Gastroesophageal sphincter (tissue), 4 donors: ENCODE results near the gene SRP68. TPM values are rescaled to one million over a fixed set of nuclear protein-coding genes. Genes with fewer than 3 reads are reported as not detected.
"Not testable (repeated sequence)": the region's sequence is repeated elsewhere in the genome, so short reads cannot be mapped to it uniquely, and the experiment has no call there.

ENCODE experiments used
- ATAC-seq: fragments of 150-250 bp; one replicate; pipeline ENCODE4 v1.9.1; 2016; ENCODE audit warnings: mild to moderate bottlenecking, moderate library complexity
- H3K27ac ChIP-seq, 4 donors: fragments of 200-600 bp; sonication (generic) in 3 of 4; 1 replicate in 3 of 4; 2 replicates in 1 of 4; pipeline ENCODE4 v1.5.1; 2016 to 2019
- H3K27me3 ChIP-seq: fragments of 200-600 bp; sonication (generic); one replicate; pipeline ENCODE4 v1.5.1; 2019
- H3K36me3 ChIP-seq, 2 donors: fragments of 200-600 bp; sonication (generic); one replicate each; pipeline ENCODE4 v1.5.1; 2019; ENCODE audit warnings: control low read depth in 1 of 2
- H3K4me1 ChIP-seq, 3 donors: fragments of 200-600 bp; sonication (generic); 1 replicate in 2 of 3; 2 replicates in 1 of 3; pipeline ENCODE4 v1.5.1; 2016 to 2019; ENCODE audit warnings: control low read depth in 2 of 3
- H3K4me3 ChIP-seq, 2 donors: fragments of 200-600 bp; sonication (generic); one replicate each; pipeline ENCODE4 v1.5.1; 2019; ENCODE audit warnings: mild to moderate bottlenecking in 1 of 2, moderate library complexity in 1 of 2
- H3K9me3 ChIP-seq, 3 donors: fragments of 200-600 bp; sonication (generic); one replicate each; pipeline ENCODE4 v1.5.1; 2017 to 2019; ENCODE audit warnings: control low read depth in 2 of 3
- EP300 ChIP-seq: sonication (generic); formaldehyde crosslinking; IDR thresholded peaks from one replicate; pipeline ENCODE4 v1.6.1; 2017; ENCODE audit warnings: antibody characterized with exemption, mild to moderate bottlenecking
- POLR2A ChIP-seq, 2 donors: fragments of 450-650 bp; IDR thresholded peaks; one replicate each; pipeline ENCODE4 v1.6.1; 2017; ENCODE audit warnings: antibody characterized with exemption in 2 of 2, mild to moderate bottlenecking in 2 of 2, moderate library complexity in 1 of 2
- POLR2AphosphoS5 ChIP-seq: sonication (generic); formaldehyde crosslinking; IDR thresholded peaks from one replicate; pipeline ENCODE4 v1.6.1; 2017; ENCODE audit warnings: antibody characterized with exemption
- WGBS, 2 donors: methylation state at CpG; one replicate each; pipeline ENCODE4 v1.1.5; 2018; ENCODE audit warnings: low coverage in 1 of 2; 5-methylcytosine and 5-hydroxymethylcytosine counted together
- total RNA-seq, 4 donors: library from RNA; depleted of rRNA; stranded (reverse); fragments of >200 nt; gene quantifications; one replicate each; pipeline ENCODE4 v1.1.0, GENCODE V29; 2016
- TF ChIP-seq, protein P1 (sequence below), 4 experiments: fragments of 200-600 bp in 2 of 4; fragments of 450-650 bp in 2 of 4; sonication (generic) in 1 of 4; IDR thresholded peaks; one replicate each; pipeline ENCODE4 v1.5.1; 2017 to 2019; ENCODE audit warnings: antibody characterized with exemption in 4 of 4, mild to moderate bottlenecking in 2 of 4, moderate library complexity in 2 of 4

The SRP68 gene
- total RNA-seq, 4 donors from 2014 or later, result 43.0 to 63.8 (median 48.7) TPM

DNA sequence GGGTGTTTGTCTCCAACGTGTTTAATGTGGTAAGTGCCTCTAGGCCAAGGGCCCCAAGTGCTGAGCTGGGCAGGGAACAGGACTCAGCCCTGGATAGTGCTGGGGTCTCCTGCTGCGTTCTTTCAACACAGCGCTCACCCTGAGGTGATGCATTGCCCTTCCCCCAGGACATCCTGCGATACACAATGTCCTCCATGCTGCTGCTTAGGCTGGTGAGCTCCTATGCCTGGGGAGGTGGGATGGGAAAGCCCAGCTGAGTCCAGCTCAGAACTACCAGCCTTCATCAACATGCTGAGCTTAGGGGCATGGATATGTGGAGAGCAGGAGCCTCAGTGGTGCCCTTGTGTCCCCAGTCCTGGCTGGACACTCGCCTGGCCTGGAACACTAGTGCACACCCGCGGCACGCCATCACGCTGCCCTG lies 7.2 kb upstream of the SRP68 start:
- peaks cover 0 to 49% (median 25%) of the 10 kb centered on the region in 3 donors for H3K4me1 ChIP-seq
- H3K4me3 ChIP-seq, result no peak overlapping the region
- H3K27me3 ChIP-seq, result peaks cover 57% of the 10 kb centered on the region
- no CpG with 5 or more reads among the region's 9 CpGs for WGBS, 2 donors
- H3K9me3 ChIP-seq, result no peaks in the 10 kb centered on the region
- H3K27ac ChIP-seq, result no peak overlapping the region
- ATAC-seq, result no peak
- TF ChIP-seq, protein P1, sequence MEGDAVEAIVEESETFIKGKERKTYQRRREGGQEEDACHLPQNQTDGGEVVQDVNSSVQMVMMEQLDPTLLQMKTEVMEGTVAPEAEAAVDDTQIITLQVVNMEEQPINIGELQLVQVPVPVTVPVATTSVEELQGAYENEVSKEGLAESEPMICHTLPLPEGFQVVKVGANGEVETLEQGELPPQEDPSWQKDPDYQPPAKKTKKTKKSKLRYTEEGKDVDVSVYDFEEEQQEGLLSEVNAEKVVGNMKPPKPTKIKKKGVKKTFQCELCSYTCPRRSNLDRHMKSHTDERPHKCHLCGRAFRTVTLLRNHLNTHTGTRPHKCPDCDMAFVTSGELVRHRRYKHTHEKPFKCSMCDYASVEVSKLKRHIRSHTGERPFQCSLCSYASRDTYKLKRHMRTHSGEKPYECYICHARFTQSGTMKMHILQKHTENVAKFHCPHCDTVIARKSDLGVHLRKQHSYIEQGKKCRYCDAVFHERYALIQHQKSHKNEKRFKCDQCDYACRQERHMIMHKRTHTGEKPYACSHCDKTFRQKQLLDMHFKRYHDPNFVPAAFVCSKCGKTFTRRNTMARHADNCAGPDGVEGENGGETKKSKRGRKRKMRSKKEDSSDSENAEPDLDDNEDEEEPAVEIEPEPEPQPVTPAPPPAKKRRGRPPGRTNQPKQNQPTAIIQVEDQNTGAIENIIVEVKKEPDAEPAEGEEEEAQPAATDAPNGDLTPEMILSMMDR (IDR thresholded peaks at IDR 0.05), result no peak
- TF ChIP-seq EP300 (no peak), POLR2AphosphoS5 (no peak), POLR2A (IDR thresholded peaks at IDR 0.05) (no peak)
- H3K36me3 ChIP-seq, result peaks cover 0 to 26% of the 10 kb centered on the region in 2 donors

DNA sequence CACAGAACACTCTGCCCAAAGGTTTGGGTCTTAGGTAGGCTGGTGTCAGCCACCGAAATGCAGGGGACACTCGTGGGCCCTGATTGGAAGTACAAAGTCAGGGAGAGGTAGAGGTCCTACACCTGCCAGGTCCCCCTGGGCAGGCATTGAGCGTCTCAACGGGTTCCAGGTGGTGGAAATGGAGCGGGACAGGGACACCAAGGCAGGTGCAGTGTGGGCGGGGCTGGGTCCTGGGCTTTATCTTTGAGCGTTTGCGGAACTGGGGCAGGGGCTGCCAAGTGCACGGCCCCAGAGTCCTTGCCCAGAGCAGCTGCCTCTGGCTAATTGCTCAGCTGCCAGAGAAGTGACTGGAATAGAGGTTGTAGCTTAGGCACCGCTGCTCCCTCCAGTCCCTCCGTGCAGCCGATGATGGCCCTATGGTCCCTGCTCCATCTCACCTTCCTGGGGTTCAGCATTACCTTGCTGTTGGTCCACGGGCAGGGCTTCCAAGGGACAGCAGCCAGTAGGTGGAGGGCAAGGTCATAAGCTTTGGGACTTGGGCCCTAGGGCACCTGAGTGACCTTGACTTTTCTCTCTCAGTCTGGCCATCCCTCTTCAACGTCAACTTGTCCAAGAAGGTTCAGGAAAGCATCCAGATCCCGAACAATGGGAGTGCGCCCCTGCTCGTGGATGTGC lies 6.7 kb upstream of the SRP68 start, which contains the start of gene ZACN:
Gene ZACN, plus strand, starts transcription at position 323 of the 675 bp plus-strand sequence. Its CDS starts 83 bp downstream, at position 406.
- 51 to 81% methylated on average over 2 to 3 of the region's 17 CpGs for WGBS, 2 donors
- H3K27me3 ChIP-seq, result peaks cover 62% of the 10 kb centered on the region

DNA sequence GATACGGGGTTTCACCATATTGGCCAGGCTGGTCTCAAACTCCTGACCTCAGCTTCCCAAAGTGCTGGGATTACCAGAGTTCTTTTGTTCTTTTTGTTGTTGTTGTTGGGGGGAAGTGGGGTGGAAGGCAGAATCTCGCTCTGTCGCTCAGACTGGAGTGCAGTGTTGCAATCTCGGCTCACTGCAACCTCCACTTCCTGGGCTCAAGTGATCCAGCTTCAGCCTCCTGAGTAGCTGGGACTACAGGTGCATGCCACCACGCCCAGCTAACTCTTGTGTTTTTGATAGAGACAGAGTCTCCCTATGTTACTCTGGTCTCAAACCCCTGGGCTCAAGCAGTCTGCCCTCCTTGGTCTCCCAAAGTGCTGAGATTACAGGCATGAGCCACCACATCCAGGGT lies 6.1 kb upstream of the SRP68 start:
- H3K27ac ChIP-seq, H3K4me3 ChIP-seq, H3K9me3 ChIP-seq, ATAC-seq: not testable (repeated sequence)
- peaks cover 68% of the 10 kb centered on the region for H3K27me3 ChIP-seq
- peaks cover 0 to 14% of the 10 kb centered on the region in 2 donors for H3K36me3 ChIP-seq
- H3K4me1 ChIP-seq, result peaks cover 0 to 55% (median 27%) of the 10 kb centered on the region in 3 donors
- 35 to 89% methylated on average over 1 to 3 of the region's 5 CpGs for WGBS, 2 donors

More for the DNA sequence above, 6.7 kb upstream of the SRP68 start, which contains the start of gene ZACN:
- TF ChIP-seq POLR2AphosphoS5, result no peak
- TF ChIP-seq, protein P1 (IDR thresholded peaks at IDR 0.05), result no peak
- TF ChIP-seq POLR2A (IDR thresholded peaks at IDR 0.05), result no peak
- TF ChIP-seq EP300, result no peak
- ATAC-seq, result no peak
- peaks cover 0 to 54% (median 27%) of the 10 kb centered on the region in 3 donors for H3K4me1 ChIP-seq
- peaks cover 0 to 20% of the 10 kb centered on the region in 2 donors for H3K36me3 ChIP-seq
- no peak within 1 kb of the TSS for H3K4me3 ChIP-seq
- H3K9me3 ChIP-seq, result no peaks in the 10 kb centered on the region
- no peak within 1 kb of the TSS for H3K27ac ChIP-seq

DNA sequence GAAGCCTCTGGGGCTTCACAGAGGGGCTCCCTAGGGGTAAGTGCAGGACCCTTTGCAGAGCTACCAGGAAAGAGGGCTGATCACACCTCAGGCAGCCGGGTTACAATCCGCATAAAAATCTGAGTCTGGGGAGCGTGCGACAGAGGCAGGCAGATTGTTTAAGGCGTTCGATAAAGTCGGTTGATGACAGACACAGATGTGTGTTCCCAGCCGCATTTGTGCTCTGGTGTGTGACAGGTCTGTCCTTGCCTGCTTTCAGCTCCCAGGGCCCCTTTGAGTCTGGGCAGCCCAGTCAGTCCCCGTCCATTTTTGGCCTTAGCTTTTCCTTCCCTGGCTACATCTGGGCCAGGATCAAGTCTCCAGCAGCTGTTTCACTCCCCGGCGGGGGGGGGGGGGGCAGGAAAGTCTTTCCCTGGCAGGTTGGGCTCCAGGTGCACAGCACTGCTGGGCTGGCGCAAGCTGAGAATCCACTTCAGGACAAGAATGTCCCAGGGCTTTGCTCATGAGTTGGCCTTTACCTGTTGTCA lies 5.3 kb upstream of the SRP68 start:
- H3K4me1 ChIP-seq, result peaks cover 0 to 61% (median 31%) of the 10 kb centered on the region in 3 donors
- peaks cover 70% of the 10 kb centered on the region for H3K27me3 ChIP-seq
- no peaks in the 10 kb centered on the region for H3K9me3 ChIP-seq
- H3K36me3 ChIP-seq, result peaks cover 0 to 7% of the 10 kb centered on the region in 2 donors
- 6 to 17% methylated on average over 2 to 3 of the region's 12 CpGs for WGBS, 2 donors
- H3K27ac ChIP-seq, result no peak overlapping the region
- no peak overlapping the region for H3K4me3 ChIP-seq
- no peak for ATAC-seq
- TF ChIP-seq POLR2AphosphoS5, result no peak
- TF ChIP-seq EP300, result no peak
- TF ChIP-seq POLR2A (IDR thresholded peaks at IDR 0.05), result no peak
- TF ChIP-seq, protein P1 (IDR thresholded peaks at IDR 0.05), result no peak

DNA sequence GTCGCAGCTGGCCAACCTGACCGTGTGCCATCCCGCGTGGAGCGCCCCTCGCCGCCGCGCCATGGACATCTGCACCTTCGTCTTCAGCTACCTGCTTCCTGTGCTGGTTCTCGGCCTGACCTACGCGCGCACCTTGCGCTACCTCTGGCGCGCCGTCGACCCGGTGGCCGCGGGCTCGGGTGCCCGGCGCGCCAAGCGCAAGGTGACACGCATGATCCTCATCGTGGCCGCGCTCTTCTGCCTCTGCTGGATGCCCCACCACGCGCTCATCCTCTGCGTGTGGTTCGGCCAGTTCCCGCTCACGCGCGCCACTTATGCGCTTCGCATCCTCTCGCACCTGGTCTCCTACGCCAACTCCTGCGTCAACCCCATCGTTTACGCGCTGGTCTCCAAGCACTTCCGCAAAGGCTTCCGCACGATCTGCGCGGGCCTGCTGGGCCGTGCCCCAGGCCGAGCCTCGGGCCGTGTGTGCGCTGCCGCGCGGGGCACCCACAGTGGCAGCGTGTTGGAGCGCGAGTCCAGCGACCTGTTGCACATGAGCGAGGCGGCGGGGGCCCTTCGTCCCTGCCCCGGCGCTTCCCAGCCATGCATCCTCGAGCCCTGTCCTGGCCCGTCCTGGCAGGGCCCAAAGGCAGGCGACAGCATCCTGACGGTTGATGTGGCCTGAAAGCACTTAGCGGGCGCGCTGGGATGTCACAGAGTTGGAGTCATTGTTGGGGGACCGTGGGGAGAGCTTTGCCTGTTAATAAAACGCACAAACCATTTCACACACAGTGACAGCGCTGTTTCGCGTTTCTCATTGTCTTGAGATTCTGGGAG lies 4.7 kb upstream of the SRP68 start:
- no peak overlapping the region for H3K27ac ChIP-seq
- no peak overlapping the region for H3K4me3 ChIP-seq
- no peaks in the 10 kb centered on the region for H3K9me3 ChIP-seq
- peaks cover 0 to 63% (median 31%) of the 10 kb centered on the region in 3 donors for H3K4me1 ChIP-seq
- WGBS, 2 donors, result 0 to 3% methylated on average over 1 to 16 of the region's 82 CpGs
- ATAC-seq, result no peak
- no peaks in the 10 kb centered on the region for H3K36me3 ChIP-seq
- TF ChIP-seq POLR2AphosphoS5, result no peak
- TF ChIP-seq POLR2A (IDR thresholded peaks at IDR 0.05), result no peak
- TF ChIP-seq, protein P1 (IDR thresholded peaks at IDR 0.05), result no peak
- TF ChIP-seq EP300, result no peak
- peaks cover 70% of the 10 kb centered on the region for H3K27me3 ChIP-seq
